Activated CD4-positive, alpha-beta T cell treated with anti-CD3 and anti-CD28 coated beads, Interleukin-2, amount 50 U/mL, for 24 hours (primary cell): ENCODE measurements around the gene ADAMTSL1.

ENCODE experiments used
- DNase-seq, 2 donors: peaks; one replicate each; pipeline ENCODE4 v3.0.0-alpha.2; 2020; ENCODE audit warnings: low read depth in 1 of 2, low spot score in 1 of 2

Gene ADAMTSL1

DNA sequence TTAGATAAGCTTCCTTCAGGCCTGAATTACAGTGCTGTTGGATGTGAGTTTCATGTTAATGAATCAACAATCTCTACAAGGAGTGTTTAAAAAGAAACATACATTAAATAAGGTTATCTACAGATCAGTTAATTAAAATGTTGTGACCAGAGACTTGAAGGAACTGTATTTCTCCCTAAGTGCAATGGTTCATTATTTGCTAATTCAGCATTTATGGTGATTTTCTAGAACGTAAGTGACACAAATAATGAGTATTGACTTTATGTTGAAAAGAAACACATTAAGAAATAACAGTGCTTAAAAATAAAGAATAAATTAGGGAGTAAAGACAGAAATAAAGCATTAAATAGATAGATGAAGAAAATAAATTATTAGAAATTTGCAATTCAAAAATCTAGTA is 74.5 kb downstream of the ADAMTSL1 start:
- no peak for DNase-seq

DNA sequence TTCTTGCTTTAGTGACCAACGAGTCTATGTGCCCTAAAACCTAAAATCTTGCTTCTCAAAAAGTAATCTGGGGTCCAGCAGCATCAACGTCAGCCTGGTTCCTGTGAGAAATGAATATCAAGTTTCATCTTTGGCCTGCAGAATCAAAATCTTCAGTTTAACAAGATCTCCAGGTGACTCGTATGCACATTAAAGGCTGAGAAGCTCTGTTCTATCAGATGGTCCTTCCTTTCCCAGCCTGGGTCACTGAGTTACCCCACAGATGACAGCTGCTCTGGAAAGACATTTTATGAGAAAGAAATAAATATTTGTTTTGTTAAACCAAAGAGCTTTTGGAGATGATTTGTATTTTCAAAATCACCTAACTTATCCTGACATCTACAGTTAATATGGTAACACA is 75.8 kb downstream of the ADAMTSL1 start:
- no peak for DNase-seq

DNA sequence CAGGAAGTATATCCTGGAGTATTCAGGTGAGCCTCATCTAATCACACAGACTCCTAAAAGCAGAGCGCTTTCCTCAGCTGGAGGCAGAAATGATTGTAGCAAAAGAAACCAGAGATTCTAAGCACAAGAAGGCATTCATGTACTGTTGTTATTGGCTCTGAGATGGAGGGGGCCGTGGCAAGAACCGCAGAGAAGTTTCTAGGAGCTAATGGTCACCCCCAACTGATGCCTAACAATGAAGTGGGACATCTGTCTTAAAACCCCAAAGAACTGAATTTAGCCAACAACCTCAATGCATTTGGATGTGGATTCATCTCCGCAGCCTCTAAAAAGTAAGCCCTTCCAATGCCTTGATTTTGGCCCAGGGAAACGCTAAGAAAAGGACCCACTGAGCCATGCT is 76.3 kb downstream of the ADAMTSL1 start:
- DNase-seq: no peak

DNA sequence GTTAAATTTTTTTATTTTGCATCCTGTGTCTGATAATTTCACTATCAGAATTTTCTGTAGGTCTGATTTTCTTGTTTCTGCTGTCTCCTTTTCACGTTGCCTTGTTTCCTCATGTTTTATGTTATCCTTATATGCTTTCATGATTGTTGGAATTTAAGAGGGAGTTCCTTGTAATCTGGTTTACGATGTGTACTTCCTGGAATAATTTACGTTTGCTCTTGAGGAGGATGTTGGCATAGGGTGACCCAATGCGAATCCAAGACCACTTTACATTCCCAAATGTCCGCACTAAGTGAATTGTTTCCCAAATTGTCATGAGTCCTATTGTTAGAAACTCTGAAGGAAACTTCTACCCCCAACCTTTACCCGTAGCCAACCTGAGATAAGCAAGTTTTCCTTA is 80.3 kb downstream of the ADAMTSL1 start:
- DNase-seq: no peak

DNA sequence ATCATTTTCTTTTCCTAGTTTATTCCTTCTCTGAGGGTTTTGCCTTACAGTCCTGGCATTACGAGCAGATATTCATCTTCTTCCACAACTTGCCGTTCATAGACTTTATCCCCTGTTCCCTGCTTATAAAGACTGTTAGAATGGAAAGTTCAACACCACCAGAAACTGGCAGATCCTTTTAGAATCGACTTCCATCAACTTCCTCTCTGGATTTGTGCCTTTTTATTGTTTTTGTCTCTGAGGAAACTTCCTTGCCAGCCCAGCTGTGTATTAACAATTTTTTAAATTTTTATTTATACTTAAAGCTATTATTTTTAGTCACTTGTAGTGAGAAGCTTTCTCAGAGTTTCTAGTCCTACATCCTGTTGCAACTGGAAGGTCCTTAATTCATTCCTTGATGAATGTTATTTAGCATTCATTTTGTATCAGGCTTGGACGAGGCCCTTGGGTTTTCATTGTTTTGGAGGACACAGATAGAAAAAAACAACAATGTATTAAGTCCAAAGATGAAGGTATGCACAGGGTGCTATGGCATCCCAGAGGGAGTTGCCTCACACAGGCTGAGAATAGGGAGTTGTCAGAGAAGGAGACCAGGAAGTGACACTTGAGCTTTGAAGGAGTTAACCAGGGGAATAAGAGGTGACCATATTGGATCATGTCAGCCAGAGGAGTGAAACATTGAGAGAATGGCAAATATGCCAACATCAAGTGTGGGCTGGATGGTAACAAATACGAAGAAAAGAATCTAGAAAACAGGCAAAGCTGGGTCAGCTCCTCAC is 81.3 kb downstream of the ADAMTSL1 start:
- no peak for DNase-seq

DNA sequence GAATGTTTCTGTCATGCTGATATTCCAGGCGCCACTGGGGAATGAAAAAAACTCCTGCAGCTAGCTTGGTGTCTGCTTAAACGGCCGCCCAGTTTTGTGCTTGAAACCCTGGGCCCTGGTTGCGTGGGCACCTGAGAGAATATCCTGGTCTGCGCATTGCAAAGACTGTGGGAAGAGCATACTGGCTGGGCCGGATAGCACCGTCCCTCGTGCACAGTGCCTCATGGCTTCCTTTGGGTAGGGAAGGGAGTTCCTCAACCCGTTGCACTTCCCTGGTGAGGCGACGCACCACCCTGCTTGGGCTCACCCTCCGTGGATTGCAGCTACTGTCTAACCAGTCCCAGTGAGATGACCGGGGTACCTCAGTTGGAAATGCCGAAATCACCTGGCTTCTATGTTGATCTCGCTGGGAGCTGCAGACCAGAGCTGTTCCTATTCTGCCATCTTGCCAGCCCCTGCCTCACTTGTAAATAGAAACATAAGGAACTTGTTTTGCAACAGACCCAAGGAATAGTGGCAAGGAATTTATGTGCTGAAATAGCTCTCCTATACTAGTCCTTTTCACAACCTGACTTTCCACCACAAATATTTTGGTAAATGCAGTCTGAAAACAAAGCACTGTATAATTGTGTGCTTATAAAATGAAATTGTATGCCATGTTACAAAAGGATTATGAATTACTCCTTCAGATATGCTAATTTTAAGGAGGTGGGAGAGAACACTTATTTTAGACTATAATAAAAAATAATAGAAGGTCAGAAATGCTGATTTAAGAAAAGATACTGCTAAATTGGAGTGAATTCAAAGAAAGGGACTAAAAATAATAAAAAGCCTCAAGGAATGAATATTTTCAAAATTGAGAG is 90.3 kb downstream of the ADAMTSL1 start:
- no peak for DNase-seq

DNA sequence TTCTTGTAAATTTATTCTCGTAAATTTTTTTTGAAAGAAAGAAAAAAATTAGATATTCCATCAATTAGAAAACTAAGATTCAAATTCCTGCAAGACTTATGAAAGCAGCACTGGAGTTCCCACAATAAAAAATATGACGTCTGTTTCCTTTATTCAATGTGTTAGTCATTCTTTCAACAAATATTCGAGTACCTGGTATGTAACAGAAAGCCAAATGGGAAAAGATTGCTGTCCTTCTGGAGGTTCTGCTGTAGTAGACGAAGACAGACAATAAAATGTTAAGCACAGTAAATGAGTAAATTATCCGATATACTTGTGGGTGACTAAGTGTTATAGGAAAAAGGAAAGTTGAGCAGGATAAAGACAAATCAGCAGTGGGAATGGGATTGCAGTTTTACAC is 92.2 kb downstream of the ADAMTSL1 start:
- no peak for DNase-seq

DNA sequence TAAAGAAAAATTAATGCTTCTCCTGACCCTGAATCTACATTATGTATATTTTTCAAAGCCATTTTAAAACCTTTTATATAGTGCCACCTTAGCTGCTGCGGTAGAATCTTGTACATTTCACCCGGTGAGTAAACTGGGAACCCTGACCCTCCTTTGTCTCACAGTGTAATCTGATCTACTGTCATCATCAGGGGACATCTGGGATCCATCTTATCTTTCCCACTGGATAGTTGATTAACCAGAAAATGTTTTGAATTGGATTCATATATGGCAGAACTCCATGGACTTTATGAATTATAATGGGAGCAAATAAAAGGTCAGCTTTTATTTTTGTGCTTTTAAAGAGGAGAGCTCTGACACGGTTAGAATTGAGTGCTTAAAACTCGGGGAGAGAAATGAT is 95.0 kb downstream of the ADAMTSL1 start:
- DNase-seq: no peak

DNA sequence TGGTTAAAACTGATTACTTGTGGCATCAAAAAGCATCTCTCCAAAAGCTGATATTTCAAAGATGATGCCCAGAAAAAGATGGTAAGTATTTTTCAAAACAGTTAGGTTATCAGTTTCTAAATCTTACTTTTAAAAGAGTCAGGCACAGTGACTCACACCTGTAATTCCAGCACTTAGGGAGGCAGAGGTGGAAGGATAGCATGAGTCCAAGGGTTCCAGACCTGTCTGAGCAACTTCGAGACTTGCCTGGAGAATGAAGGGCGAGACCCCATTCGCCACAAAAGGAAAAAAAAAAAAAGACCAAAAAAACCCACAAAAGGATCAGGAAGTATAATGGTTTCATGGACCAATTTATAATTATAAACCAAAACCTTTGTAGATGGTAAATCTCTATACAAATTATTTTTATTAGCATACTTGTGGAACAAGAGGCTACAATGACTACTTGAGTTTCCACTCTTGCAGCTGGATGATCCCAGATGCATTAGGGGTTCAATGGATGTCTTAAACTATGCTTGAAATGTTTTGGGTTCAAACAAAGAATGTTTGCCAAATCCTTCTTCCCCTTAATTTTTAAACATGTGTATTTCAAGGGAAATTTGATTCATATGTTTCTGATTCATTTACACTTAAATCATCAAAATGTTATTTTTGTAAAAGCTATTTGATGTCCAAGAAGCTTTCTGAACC is 96.1 kb downstream of the ADAMTSL1 start:
- no peak for DNase-seq

DNA sequence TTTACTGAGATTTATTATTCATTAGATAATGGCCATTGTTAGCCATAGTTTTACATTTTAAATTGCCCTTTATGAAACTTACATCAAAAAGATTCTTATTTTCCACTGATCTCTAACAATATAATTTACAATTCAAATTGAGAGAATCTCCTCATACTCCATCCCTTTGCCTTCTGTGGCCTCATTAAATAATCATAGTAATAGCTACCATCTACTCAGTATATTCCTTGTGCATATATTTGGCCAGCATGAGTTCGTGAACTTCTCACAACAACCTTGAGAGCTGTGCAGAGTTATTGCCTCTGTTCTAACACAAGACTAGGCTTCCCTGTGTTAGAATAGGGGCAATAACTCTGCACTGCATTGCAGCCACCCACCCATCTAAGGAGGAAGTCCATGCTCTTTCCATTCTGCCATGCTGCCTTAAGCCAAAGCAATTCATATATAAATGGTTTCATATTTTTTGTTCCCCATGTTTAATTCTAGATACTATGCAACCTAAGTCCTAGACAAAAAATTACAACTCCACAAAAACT is 99.1 kb downstream of the ADAMTSL1 start:
- no peak for DNase-seq

DNA sequence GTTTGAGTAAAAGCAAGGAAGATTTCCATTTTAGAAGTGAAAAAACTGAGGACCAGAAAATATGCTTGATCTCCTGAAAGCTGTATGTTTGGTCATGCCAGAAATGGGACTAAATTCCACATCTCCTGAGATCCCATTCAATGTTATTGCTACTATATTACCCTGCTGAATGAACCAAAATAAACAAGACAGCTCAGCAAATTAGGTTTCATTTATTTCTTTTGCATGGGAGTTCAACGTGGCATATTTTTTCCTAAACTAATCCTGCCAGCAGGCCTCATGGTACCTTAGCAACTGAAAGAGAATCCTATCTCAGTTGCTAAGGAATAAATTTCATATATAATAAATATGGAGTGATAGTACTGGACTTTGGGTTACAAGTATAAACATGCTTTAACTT is 101.7 kb downstream of the ADAMTSL1 start:
- no peak for DNase-seq

DNA sequence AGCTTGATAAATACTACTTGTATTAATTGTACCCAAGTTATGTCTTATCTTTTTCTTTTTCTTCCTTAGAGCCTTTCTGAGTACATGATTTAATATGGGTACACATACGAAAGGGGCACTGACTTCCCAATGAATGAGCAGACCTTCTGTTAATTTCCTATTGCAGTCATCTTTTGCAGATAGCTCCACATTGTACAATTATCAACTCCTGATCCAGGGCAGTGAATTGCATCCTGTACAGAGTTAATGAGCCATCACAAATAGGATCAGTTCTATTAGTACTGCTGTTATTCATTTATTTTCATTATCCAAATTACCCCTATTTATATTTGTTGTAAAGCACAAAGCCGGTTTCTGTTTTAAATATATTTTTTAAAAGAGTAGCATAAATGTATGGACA is 105.6 kb downstream of the ADAMTSL1 start:
- no peak for DNase-seq

DNA sequence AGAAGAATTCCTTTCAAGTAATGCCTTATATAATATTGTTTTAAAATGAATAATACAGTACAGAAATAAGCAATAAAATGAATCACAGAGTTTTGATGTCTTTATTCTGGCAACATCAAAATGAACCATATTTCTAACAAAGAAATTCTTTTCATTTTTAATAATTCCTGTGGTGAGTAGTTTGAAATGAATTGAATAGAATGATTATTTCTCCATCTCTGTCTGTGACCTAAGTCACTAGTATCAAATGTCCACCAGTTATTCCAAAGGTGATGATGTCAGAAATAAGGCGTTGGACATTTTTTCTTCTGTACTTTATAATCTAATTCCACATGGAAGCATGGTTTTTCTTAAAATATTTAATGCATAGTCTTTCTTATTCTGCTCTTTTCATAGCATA is 106.2 kb downstream of the ADAMTSL1 start:
- DNase-seq: no peak

DNA sequence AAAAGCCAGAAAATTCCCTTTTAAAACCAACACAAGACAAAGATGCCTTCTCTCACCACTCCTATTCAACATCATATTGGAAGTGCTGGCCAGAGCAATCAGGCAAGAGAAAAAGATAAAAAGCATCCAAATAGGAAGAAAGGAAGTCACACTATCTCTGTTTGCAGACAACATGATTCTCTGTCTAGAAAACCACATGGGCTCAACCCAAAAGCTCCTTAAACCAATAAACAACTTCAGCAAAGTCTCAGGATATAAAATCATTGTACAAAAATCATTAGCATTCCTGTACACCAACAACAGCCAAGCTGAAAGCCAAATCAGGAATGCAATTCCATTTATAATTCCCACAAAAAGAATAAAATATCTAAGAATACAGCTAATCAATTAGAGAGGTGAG is 112.0 kb downstream of the ADAMTSL1 start:
- no peak for DNase-seq

DNA sequence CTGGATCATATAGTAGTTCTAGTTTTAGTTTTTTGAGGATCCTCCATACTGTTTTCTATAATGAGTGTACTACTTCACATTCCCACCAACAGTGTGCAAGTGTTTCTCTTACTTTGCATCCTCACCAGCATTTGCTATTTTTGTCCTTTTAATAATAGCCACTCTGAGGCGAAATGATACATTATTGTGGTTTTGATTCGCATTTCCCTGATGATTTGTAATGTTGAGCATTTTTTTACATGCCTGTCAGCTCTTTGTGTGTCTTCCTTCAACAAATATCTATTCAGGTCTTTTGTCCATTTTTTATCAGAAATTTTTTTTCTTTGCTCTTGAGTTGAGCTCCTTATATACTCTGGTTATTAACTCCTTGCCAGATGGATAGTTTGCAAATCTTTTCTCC is 114.0 kb downstream of the ADAMTSL1 start:
- DNase-seq: no peak

DNA sequence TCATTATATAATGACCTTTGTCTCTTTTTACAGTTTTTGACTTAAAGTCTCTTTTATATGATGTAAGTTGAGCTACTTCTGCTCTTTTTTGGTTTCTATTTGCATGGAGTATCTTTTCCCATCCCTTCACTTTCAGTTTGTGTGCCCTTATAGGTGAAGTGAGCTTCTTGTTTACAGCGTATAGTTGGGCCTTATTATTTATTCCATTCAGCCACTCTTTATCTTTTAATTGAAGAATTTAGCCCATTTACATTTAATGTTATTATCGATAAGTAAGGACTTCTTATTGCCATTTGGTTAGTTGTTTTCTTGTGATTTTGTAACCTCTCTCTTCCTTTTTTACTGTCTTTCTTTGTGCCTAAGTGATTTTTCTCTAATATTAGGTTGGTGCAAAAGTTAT is 117.3 kb downstream of the ADAMTSL1 start:
- no peak for DNase-seq

DNA sequence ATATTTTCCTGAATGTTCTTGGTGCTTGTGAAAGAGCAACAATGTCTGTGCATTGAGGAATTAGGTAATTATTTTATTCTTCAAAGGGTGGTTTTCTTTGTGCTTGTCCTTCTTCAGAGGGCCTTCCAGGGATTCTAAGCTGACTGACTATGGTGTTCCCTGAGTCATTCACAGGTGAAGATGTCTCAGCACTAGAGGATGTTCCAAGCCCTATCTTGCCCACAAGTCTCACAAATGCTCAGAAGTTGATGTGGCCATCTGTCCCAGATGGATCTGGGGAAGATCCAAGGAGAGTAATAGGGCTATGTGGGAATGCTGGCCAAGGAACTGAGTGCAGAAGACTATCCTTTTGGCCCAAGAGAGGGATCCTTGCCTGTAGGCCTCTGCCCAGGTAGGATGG is 120.9 kb downstream of the ADAMTSL1 start:
- DNase-seq: no peak

DNA sequence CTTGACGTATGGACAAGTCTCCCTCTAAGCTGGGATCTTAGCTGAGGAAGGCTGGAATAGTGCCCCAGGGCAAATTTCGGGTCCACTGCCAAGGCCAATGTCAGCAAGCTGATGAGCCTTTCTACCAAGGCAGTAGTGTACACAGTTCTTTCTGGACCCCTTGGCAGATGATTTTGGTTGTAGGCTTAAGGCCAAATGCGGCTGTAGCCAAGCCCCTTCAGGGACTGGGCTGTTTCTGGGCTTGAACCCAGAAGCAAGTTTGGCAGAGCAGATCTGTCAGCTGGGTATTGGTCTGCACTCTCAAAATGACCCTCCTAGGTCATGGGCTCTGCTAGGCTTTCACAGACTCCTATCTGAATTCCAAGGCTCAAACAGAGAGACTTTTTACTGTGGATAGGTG is 121.6 kb downstream of the ADAMTSL1 start:
- no peak for DNase-seq

DNA sequence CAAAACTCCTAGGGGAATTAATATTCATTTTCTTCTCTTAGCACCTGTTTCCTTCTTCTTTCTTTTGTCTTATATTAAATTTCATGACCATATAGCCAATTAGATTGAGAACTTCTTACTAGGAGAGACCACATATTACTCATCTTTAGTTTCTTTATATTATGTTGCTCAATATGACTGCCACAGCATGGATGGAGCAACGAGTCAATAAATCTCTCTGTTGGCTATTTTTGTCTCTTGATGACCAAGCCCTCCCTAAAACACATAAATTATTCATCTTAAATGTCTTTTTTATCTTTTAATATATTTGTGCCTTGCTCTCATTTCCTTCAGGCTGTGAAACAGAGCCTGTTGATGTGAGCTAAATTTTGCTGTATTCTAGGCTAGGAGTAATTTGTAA is 123.0 kb downstream of the ADAMTSL1 start:
- no peak for DNase-seq

DNA sequence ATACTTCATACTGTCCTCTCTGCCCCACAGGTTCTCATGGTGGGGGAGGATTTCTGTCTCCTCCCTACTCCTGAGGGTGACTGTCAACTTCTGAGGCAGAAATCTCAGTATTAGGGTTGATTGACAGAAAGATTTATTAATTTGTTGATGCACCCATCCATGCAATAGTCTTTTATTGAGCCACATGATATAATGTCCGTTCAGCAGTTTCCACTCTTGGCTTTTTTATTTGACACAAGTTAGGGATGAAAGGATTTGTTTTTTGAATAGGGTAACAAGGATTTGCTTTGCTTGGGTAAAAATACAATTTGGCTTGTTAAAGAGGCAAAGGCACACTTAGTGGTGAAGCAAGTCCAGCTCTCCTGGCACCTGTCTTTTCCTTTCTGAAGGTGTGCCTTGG is 125.0 kb downstream of the ADAMTSL1 start:
- no peak for DNase-seq

DNA sequence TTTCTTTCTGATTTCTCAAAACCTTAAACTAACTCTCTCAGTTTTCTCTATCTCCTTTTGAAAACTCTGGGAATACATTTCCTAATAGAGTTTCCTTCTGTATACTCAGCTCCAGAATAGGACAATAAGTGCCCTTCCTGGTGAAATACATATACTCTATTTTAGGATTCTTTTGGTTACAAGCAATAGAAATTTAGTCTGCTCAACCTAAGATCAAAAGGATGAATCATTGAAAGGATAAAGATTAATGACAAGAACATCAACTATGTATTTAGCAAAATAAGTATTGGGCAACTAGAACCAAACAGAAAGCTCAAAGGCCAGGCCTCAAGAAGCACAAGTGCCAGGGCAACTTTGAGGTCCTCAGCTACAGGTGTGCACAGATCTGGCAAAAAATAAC is 127.1 kb downstream of the ADAMTSL1 start:
- DNase-seq: no peak

DNA sequence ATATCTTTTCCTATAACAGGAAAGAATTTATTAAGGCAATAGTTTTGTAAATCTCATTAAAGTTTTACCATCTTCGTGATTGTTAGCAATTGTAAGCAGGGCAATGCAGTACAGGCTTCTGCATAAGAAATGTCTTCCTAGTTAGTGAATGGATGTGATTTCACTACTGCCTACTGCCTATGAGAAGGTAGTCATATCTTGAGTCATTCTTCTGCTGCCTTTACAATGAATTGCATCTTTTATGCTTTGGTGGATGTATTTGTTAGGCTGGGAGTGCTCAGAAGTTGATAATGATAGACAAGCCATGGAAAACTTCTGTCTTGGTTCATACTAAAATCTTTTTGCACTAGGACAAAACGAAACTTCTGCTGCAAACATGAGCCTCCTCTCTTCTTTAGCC is 128.0 kb downstream of the ADAMTSL1 start:
- no peak for DNase-seq
